HepG2 (cell line): ENCODE data around the gene FBXL20.
"Not testable (repeated sequence)": the region's sequence is repeated elsewhere in the genome, so short reads cannot be mapped to it uniquely, and the experiment has no call there.

Source experiments
- GABPB1 ChIP-seq: IDR thresholded peaks from 2 replicates; pipeline ENCODE4 v1.6.1; 2016; ENCODE audit warnings: mild to moderate bottlenecking, missing genetic modification reagents, moderate library complexity, missing compliant biosample characterization
- JUND ChIP-seq: sonication (generic); formaldehyde crosslinking; IDR thresholded peaks from 2 replicates; pipeline ENCODE4 v1.8.0; 2022; ENCODE audit warnings: mild to moderate bottlenecking, missing genetic modification reagents
- KLF11 ChIP-seq: IDR thresholded peaks from 2 replicates; pipeline ENCODE4 v1.6.1; 2016; ENCODE audit warnings: missing compliant biosample characterization
- MXD4 ChIP-seq: IDR thresholded peaks from 2 replicates; pipeline ENCODE4 v1.6.1; 2016; ENCODE audit warnings: mild to moderate bottlenecking, missing biosample characterization, missing genetic modification reagents
- SAFB2 ChIP-seq: sonication (generic); formaldehyde crosslinking; IDR thresholded peaks from 2 replicates; pipeline ENCODE4 v1.5.1; 2020; ENCODE audit warnings: missing genetic modification reagents, low read depth, mild to moderate bottlenecking, borderline replicate concordance
- SP1 ChIP-seq, 2 experiments: fragments of 450-650 bp in 1 of 2; sonication (generic) in 1 of 2; formaldehyde crosslinking in 1 of 2; IDR thresholded peaks; 2 replicates each; pipeline versions ENCODE4 v1.4.0 to v1.6.1; 2016 to 2020; ENCODE audit warnings: missing genetic modification reagents in 1 of 2
- ZBTB1 ChIP-seq: sonication (generic); formaldehyde crosslinking; IDR thresholded peaks from 2 replicates; pipeline ENCODE4 v1.4.0; 2020; ENCODE audit warnings: missing genetic modification reagents, borderline replicate concordance
- ZC3H4 ChIP-seq: sonication (generic); formaldehyde crosslinking; IDR thresholded peaks from 2 replicates; pipeline ENCODE4 v1.4.0; 2020; ENCODE audit warnings: missing genetic modification reagents, borderline replicate concordance
- ZNF282 ChIP-seq: fragments of 450-650 bp; IDR thresholded peaks from 2 replicates; pipeline ENCODE4 v1.6.1; 2018; ENCODE audit not compliant: partially characterized antibody
- TF ChIP-seq, protein P1 (sequence below): sonication (generic); formaldehyde crosslinking; IDR thresholded peaks from 2 replicates; pipeline ENCODE4 v1.9.0; 2021; ENCODE audit warnings: missing genetic modification reagents, borderline replicate concordance
- TF ChIP-seq, protein P2 (sequence below): sonication (generic); formaldehyde crosslinking; IDR thresholded peaks from 2 replicates; pipeline ENCODE4 v1.5.0; 2020; ENCODE audit warnings: mild to moderate bottlenecking, missing genetic modification reagents, moderate library complexity
- TF ChIP-seq, protein P3 (sequence below), 2 experiments: sonication (generic) in 1 of 2; formaldehyde crosslinking in 1 of 2; IDR thresholded peaks; 2 replicates each; pipeline versions ENCODE4 v1.5.1 to v1.6.1; 2011 to 2020; ENCODE audit warnings: borderline replicate concordance in 1 of 2, low read depth in 1 of 2, low read length in 1 of 2, mild to moderate bottlenecking in 1 of 2, missing genetic modification reagents in 1 of 2, moderate library complexity in 1 of 2

DNA sequence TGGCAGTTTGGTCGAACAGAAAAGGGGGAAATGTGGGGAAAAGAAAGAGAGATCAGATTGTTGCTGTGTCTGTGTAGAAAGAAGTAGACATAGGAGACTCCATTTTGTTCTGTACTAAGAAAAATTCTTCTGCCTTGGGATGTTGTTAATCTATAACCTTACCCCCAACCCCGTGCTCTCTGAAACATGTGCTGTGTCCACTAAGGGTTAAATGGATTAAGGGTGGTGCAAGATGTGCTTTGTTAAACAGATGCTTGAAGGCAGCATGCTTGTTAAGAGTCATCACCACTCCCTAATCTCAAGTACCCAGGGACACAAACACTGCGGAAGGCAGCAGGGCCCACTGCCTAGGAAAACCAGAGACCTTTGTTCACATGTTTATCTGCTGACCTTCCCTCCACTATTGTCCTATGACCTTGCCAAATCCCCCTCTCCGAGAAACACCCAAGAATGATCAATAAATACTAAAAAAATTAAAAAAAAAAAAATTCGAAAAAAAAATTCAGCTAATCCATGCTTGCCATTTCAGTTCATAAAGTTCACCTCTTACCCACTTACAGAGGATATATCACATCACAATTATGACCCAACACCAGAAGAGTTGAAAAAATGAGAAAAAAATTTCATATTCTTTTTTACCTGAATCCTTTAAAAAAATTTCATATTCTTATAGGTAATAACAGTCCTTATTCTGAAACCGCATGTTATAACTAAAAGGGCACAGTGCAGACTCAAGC, 67.2 kb downstream of the FBXL20 start:
- TF ChIP-seq SP1 (IDR thresholded peaks at IDR 0.05); SP1 (CRISPR knock-in tag; IDR thresholded peaks at IDR 0.05); ZC3H4 (CRISPR knock-in tag); ZNF282; SAFB2 (CRISPR knock-in tag); KLF11 (CRISPR knock-in tag); JUND (CRISPR knock-in tag); MXD4; GABPB1 (CRISPR knock-in tag); ZBTB1 (CRISPR knock-in tag): not testable (repeated sequence)
- TF ChIP-seq, protein P1, sequence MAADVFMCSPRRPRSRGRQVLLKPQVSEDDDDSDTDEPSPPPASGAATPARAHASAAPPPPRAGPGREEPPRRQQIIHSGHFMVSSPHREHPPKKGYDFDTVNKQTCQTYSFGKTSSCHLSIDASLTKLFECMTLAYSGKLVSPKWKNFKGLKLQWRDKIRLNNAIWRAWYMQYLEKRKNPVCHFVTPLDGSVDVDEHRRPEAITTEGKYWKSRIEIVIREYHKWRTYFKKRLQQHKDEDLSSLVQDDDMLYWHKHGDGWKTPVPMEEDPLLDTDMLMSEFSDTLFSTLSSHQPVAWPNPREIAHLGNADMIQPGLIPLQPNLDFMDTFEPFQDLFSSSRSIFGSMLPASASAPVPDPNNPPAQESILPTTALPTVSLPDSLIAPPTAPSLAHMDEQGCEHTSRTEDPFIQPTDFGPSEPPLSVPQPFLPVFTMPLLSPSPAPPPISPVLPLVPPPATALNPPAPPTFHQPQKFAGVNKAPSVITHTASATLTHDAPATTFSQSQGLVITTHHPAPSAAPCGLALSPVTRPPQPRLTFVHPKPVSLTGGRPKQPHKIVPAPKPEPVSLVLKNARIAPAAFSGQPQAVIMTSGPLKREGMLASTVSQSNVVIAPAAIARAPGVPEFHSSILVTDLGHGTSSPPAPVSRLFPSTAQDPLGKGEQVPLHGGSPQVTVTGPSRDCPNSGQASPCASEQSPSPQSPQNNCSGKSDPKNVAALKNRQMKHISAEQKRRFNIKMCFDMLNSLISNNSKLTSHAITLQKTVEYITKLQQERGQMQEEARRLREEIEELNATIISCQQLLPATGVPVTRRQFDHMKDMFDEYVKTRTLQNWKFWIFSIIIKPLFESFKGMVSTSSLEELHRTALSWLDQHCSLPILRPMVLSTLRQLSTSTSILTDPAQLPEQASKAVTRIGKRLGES (CRISPR knock-in tag): not testable (repeated sequence)
- TF ChIP-seq, protein P2, sequence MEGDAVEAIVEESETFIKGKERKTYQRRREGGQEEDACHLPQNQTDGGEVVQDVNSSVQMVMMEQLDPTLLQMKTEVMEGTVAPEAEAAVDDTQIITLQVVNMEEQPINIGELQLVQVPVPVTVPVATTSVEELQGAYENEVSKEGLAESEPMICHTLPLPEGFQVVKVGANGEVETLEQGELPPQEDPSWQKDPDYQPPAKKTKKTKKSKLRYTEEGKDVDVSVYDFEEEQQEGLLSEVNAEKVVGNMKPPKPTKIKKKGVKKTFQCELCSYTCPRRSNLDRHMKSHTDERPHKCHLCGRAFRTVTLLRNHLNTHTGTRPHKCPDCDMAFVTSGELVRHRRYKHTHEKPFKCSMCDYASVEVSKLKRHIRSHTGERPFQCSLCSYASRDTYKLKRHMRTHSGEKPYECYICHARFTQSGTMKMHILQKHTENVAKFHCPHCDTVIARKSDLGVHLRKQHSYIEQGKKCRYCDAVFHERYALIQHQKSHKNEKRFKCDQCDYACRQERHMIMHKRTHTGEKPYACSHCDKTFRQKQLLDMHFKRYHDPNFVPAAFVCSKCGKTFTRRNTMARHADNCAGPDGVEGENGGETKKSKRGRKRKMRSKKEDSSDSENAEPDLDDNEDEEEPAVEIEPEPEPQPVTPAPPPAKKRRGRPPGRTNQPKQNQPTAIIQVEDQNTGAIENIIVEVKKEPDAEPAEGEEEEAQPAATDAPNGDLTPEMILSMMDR (CRISPR knock-in tag): not testable (repeated sequence)
- TF ChIP-seq, protein P3, sequence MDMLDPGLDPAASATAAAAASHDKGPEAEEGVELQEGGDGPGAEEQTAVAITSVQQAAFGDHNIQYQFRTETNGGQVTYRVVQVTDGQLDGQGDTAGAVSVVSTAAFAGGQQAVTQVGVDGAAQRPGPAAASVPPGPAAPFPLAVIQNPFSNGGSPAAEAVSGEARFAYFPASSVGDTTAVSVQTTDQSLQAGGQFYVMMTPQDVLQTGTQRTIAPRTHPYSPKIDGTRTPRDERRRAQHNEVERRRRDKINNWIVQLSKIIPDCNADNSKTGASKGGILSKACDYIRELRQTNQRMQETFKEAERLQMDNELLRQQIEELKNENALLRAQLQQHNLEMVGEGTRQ (IDR thresholded peaks at IDR 0.05; ENCODE audit: low read depth, low read length): not testable (repeated sequence)
- TF ChIP-seq, protein P3 (CRISPR knock-in tag; IDR thresholded peaks at IDR 0.05; ENCODE audit: borderline replicate concordance): not testable (repeated sequence)
